Epithelial cell of proximal tubule (primary cell): ENCODE results near the gene DAB2IP. TPM values are rescaled to one million over a fixed set of nuclear protein-coding genes. Genes with fewer than 3 reads are reported as not detected.
"Not testable (repeated sequence)": the region's sequence is repeated elsewhere in the genome, so short reads cannot be mapped to it uniquely, and the experiment has no call there.

Experiments
- DNase-seq: peaks from one replicate; pipeline ENCODE4 v3.0.0-alpha.2; 2011; ENCODE audit warnings: low read depth
- H3K4me3 ChIP-seq: 2 replicates; pipeline ENCODE4 v1.5.1; 2011; ENCODE audit warnings: low read depth, mild to moderate bottlenecking, low read length
- CTCF ChIP-seq: conservative IDR thresholded peaks from 2 replicates; pipeline ENCODE4 v1.5.1; 2012; ENCODE audit warnings: low read depth, mild to moderate bottlenecking, low read length
- total RNA-seq: library from RNA; depleted of rRNA; stranded (reverse); fragments of >200 nt; gene quantifications from 2 replicates; pipeline ENCODE4 v1.2.3, GENCODE V29; 2015

Gene DAB2IP
- total RNA-seq, 1 donor from 2014 or later = 23.8 TPM

GRCh38 chr9:121643473-121643872, 8.0 kb upstream of the DAB2IP start:
- DNase-seq = no peak
- no peak for TF ChIP-seq CTCF

GRCh38 chr9:121644040-121644439, 7.4 kb upstream of the DAB2IP start:
- not testable (repeated sequence) for H3K4me3 ChIP-seq, DNase-seq

More at GRCh38 chr9:121643473-121643872, 8.0 kb upstream of the DAB2IP start:
- H3K4me3 ChIP-seq = no peak overlapping the region

GRCh38 chr9:121645003-121645402, 6.4 kb upstream of the DAB2IP start:
- no peak for DNase-seq
- H3K4me3 ChIP-seq = no peak overlapping the region
- TF ChIP-seq CTCF = no peak

- TF ChIP-seq CTCF = no peak
- no peak for DNase-seq
Measured at GRCh38 chr9:121645853-121646807, 5.3 kb upstream of the DAB2IP start.

GRCh38 chr9:121646992-121647391, 4.4 kb upstream of the DAB2IP start:
- no peak for DNase-seq
- no peak overlapping the region for H3K4me3 ChIP-seq
- no peak for TF ChIP-seq CTCF

More at GRCh38 chr9:121645853-121646807, 5.3 kb upstream of the DAB2IP start:
- no peak overlapping the region for H3K4me3 ChIP-seq

- H3K4me3 ChIP-seq = no peak overlapping the region
- DNase-seq = no peak
- TF ChIP-seq CTCF = no peak
Measured at GRCh38 chr9:121648172-121648571, 3.3 kb upstream of the DAB2IP start.

- no peak for TF ChIP-seq CTCF
- H3K4me3 ChIP-seq = no peak overlapping the region
- DNase-seq = no peak
Measured at GRCh38 chr9:121648799-121649198, 2.6 kb upstream of the DAB2IP start.
